GM19025 (cell line): Measurements from ENCODE around the gene TESMIN.

Source experiments
- ATAC-seq: cut with Tn5 transposase; IDR thresholded peaks from one replicate; pipeline ENCODE4 v1.9.1; 2021; ENCODE audit warnings: mild to moderate bottlenecking, low read depth, moderate library complexity; ENCODE audit not compliant: unreplicated experiment

TESMIN gene

DNA sequence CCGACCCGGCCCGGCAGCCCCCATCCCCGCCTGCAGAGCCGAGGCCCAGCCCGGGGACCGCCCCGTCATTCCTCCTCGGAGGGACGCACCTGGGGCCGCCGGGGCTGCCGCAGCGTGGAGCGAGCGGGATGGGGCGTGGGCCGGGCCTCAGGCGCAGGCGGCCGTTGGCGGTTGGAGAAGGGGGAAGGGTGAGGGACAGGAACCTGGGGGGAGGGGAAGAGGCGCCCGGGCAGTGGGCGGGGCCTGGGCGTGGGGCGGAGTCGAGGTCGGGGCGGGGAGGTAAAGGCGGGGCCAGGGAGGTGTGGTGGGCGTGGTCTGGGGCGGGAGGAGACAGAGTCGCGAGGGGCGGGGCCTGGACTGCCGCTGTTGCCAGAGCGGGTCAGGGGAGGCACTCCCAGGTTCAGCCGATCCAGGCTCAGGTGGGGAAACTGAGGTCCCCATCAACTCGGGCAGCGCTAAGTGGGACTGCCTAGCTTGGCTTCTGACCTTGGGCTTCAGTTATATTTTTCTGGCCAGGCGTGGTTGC is at the start of gene TESMIN:
TSS of gene TESMIN (minus strand) at position 190 of the 526 bp plus-strand sequence. CDS start 860 bp downstream, outside the sequence.
- ATAC-seq, result no peak

DNA sequence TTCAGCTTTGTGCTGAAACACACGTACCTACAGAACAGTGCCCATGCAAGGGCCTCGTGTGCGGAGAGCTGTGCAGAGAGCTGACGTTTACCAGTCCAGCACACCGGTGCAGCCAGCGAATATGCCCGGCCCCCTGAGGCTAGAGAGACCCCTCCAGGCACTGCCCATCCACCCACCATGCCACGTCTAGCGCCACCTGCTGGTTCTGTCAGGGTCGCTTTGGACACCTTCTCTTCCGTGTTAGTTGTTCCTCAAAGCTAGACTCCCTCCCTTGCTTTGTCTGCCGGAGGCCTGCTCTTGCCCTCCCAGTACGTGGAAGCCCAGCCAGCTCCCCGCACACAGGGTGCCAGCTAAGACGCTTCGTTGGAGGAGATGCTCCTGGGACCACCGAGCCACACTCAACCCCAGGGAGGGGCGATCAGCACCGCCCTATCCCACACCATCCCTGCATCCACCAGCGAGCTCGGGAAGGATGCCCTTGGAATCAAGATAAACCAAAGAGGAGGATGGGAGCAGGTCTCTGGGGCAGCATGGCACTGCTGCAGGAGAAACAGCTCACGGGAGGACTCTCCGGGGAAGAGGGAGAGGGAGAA is 47.0 kb upstream of the TESMIN start:
- no peak for ATAC-seq

GRCh38 chr11:68796801-68797200 is 45.5 kb upstream of the TESMIN start:
- no peak for ATAC-seq

DNA sequence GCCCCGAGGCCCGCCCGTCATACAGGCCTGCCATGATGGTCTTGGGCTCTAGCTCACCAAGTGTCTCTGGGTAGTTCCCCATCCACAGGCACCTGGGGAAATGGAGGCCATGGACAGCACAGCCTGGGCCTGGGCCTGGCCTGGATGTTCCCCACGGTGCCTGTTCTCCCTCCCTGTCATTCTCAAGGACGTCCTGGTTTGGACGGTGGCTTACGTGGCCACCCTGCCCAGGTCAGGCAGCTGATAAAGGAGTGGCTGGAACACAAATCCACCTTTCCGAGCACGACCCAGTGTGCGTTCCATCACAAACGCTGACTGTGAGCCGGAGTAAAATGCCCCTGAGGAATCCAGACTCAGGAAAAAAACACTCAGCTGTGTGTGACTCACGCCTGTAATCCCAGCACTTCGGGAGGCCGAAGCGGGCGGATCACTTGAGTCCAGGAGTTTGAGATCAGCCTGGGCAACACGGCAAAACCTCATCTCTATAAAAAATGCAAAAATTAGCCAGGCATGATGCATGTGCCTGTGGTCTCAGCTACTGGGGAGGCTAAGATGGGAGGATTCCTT is 41.2 kb upstream of the TESMIN start:
- ATAC-seq, result no peak

DNA sequence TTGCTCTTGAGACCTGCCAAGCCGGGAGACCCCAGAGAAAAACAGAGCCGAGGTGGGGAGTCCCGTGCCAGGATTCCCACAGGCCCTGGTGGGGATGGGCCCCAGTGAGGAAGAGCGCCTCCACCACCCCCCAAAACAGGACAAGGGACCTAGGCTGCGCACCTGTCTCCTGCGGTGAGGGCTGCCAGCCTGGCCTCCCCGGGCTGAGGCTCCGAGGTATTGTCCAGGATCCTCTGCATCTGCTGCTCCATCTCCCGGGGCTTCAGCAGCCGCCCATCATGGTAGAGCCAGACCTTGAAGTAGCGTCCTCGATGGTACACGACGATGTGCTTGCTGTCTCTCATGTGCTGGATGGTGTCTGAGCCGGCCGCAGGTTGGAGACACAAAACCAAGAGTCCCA is 33.3 kb upstream of the TESMIN start:
- no peak for ATAC-seq

DNA sequence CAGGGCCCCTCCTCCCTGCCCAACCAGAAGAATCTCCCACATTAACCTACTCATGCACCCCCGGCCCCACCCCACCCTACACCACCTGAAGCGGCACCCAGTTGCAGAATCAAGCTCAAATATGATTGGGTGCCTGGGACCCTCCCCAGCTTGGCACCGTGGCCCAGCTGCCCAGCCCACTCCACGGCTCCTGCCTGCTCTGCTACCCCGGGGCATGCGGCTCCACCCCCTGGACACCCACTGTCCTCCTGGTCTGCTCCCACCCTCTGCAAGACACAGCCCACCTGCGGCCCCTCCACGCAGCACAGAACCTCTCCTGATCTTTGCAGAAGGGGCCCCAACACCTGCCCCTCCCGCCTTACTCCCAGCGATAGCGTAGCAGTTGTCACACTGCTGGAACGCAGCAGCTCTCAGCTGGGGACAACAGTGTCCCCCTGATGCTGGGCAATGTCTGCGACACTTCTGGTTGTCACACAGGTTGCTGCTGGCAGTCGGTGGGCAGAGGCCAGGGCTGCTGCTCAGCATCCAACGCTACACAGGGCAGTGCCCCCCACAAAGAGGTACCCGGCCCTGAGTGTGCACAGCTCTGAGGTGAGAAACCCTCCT is 32.0 kb upstream of the TESMIN start:
- no peak for ATAC-seq

GRCh38 chr11:68782711-68783110 is 31.4 kb upstream of the TESMIN start:
- no peak for ATAC-seq

- no peak for ATAC-seq
Measured at GRCh38 chr11:68780829-68781228, 29.5 kb upstream of the TESMIN start.

DNA sequence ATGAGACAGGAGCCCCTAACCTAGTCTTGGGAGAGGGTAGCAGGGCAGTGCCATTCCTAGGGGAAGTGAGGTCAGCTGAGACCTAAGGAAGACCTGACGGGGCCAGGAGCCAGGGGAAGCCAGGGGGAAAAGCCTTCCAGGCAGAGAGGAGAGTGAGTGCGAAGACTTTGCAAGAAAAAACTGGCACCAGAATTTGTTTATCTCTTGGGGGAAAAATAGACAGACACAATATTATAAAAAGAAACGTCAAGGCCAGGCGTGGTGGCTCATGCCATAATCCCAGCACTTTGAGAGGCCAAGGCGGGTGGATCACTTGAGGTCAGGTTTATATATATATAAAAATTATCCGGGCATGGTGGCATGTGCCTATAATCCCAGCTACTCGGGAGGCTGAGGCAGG is 26.9 kb upstream of the TESMIN start:
- ATAC-seq, result no peak

GRCh38 chr11:68776442-68777235 is 25.3 kb upstream of the TESMIN start:
- no peak for ATAC-seq

DNA sequence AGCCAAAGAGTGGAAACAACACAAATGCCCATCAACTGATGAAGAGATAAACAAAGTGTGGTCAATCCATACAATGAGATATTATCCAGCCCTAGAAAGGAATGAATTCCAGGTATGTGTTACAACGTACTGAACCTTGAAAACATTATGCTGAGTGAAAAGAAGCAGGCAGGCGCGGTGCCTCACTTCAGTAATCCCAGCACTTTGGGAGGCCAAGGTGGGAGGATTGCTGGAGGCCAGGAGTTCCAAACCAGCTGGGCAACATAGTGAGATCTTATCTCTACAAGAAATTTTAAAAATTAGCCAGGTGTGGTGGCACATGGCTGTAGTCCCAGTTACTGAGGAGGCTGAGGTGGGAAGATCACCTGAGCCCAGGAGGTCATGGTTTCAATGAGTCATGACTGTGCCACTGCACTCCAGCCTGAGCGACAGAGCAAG is 24.6 kb upstream of the TESMIN start:
- ATAC-seq, result no peak

DNA sequence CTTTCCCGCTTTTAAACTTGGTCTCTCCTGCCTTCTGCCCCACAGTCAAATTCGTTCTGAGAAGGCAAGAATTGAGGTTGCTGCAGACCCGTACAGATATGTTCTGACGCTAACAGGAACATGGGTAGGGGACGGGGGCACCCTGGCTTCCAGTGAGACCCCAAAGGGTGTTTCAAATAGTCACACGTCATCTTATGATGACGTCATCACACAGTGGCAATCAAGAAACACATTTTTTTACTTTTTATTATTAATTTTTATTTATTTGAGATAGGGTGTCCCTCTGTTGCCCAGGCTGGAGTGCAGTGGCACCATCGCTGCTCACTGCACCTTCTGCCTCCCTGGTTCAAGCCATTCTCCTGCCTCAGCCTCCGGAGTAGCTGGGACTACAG is 22.9 kb upstream of the TESMIN start:
- ATAC-seq, result no peak

DNA sequence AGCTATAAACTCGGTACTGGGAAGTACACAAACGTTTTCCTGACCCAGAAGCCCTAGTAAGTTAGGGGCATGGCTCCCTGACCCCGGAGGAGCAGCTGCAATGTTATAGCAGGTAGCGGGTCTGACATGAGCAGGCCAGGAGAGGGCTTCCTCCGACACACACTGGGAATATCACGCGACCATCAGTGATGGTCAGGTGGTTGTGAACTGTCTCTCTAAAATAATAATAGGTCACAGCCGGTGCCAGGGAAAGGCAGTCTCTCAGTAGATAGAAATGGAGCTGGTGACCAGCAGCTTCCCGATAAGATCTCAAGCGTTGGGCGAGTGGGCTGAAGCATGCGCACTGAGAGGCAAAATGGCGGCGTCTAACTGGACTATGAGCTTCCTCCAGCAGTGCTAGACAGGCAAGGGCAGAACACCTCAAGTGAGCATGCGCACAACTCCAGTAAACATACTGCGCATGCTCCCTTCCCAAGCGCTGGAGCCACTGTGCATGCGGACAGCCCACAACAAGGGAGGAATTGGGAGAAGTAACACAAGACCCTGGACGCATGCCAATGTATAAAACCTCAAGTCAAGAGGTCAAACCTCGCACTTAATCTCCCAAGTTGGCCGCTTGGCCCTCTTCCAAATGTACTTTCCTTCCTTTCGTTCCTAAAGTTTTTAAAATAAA is 22.3 kb upstream of the TESMIN start:
- ATAC-seq, result no peak

GRCh38 chr11:68772936-68773335 is 21.6 kb upstream of the TESMIN start:
- ATAC-seq, result no peak

DNA sequence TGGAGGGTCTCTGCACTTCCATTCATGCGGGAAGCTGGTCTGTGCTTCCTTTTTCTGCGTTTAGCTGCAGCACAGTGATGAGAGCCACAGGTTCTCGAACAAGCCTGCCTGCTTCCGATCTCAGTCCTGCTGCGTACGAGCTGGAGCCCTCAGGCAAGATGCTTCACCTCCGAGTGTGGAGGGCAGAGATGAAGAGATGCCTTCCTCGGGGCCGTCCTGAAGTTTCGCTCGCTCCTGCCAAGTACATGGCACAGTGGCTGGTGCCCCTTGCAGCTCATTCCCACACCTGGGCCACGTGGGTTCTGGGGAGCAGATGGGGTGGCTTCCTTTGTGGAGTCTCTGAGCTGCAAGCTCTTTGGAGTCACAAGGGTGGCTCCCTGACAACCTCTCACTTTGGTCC is 19.5 kb upstream of the TESMIN start:
- no peak for ATAC-seq

GRCh38 chr11:68767672-68768071 is 16.4 kb upstream of the TESMIN start:
- ATAC-seq, result no peak

- no peak for ATAC-seq
Measured at GRCh38 chr11:68766786-68767185, 15.5 kb upstream of the TESMIN start.

DNA sequence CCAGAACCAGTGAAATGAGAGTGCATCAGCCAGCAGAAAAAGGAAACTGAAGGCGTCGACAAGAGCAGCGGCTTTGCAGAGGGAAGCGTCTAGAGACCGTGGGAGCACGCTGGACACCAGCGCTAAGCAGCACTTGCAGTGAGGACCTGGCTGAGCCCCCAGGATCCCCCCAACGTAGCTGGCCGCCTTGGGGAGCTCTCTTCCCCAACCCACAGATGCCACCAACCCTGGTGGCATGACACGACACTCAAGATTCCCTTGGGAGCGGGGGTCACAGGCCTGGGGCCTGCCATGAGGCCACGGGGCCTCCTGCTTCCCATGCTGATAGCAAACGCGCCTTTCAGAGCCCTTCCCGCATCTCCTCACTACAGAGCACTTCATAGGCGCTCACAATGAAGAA is 13.4 kb upstream of the TESMIN start:
- no peak for ATAC-seq

DNA sequence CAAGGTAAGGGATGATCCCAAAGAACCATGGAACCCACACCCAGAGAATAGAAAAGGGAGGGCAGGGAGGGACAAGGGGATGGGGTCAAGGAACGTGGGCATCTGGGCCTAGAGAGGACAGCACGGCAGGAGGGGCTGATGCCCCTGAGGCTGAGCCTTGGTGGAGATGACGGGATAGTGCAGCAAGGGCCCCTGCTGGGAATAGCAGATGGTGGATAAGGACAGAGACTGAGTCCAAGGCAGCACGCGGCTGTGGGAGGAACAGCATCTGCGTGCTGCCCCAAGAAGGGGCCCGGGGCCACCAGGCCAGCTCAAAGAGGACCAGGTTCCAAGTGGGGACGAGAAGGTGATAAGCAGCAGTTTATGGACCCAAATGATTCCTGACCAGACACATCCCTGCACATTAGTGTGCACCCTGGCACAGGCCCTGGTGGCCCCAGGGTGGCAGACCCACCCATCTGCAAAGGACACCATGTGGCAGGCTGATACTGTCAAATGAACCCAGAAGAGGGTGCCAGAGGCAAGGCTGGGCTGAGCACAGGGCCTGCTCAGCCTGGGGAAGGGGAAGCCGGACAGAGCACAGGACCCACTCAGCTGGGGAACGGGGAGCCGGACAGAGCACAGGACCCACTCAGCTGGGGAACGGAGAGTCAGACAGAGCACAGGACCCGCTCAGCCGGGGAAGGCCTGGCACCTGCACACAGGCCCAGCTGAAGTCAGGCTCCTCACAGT is 12.8 kb upstream of the TESMIN start:
- no peak for ATAC-seq

DNA sequence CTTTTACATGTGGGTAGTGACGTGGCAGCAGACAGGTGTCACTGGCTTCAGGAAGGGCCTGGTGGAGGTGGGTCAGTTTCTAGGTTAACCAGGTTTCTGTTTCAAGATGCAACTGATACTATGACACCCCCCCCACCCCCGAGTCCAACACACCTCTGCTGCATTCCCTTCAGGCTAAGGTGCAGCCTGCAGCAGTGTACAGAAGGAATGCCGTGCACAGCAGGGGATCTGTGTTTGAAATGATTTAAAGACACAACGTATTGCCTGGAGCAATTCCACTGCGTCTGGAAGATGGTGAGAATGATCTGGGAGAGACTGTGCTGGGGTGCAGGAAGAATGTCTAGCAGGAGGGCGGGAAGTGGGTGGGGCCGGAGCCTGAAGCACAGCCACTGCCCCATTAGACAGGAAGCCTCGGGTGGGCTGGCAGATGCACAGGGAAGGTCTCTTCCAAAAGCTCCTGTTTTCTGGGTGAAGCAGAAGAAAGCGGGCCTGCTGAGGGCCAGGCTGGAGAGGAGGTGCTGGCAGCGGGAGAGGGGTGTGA is 11.9 kb upstream of the TESMIN start:
- no peak for ATAC-seq
